ENCODE data around the gene CPEB1. TPM values are rescaled to one million over a fixed set of nuclear protein-coding genes. Genes with fewer than 3 reads are reported as not detected.

CPEB1 gene
- total RNA-seq, 1 experiment from 2014 or later, result 1.0 TPM

DNA sequence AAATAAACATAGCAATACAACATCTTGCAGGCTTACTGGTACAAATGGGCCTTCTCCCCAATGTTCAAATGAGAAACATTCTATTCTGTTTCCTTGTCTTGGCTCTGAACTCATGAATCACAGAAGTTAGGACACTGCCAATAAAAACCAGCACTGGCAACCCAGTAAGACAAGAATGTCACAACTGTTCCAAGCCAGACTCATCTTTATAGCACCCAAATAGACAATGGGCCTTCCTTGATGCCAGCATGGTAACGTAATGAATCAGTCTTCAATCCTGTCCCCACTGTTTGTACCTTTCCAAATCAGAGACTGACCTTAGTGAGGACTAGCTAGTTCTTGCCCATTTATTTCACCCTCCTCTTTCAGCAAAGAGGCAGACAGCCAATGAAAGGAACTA lies 92.8 kb downstream of the CPEB1 start:
- no peak overlapping the region for H3K4me3 Mint-ChIP-seq
- peaks cover 38% of the 10 kb centered on the region for H3K27me3 Mint-ChIP-seq (ENCODE audit: low read depth)
- Histone ChIP-seq H4K8ac (replicated peaks; ENCODE audit: insufficient read length, low read depth, low read length) (no peak overlapping the region), H3K9me3 (ENCODE audit: control insufficient read depth, low read depth, low read length) (no peaks in the 10 kb centered on the region), H3T11ph (ENCODE audit: low read length) (no peak overlapping the region), H2BK12ac (ENCODE audit: insufficient read length, low read depth, low read length) (no peak overlapping the region), H3K79me2 (ENCODE audit: insufficient read depth, low read length) (no peaks in the 10 kb centered on the region), H3K23ac (ENCODE audit: insufficient read length, low read depth, low read length) (no peak overlapping the region), H3K27ac (ENCODE audit: insufficient read length, low read depth, low read length) (no peak overlapping the region), H3K4me2 (ENCODE audit: insufficient read depth, insufficient read length, low read length) (no peak overlapping the region), H2AFZ (ENCODE audit: low read length) (no peak overlapping the region), H3K79me1 (ENCODE audit: insufficient read depth, low read depth, low read length, poor library complexity, severe bottlenecking) (no peaks in the 10 kb centered on the region), H3K14ac (ENCODE audit: insufficient read depth, low read length) (no peak overlapping the region), H3K4me1 (ENCODE audit: insufficient read depth, low read length) (0 out of 2 replicates have a peak, but pooled peaks cover 4% of the 10 kb centered on the region), H3K56ac (ENCODE audit: insufficient read length, low read depth, low read length) (no peak overlapping the region), H2BK20ac (ENCODE audit: low read depth, low read length, poor library complexity, severe bottlenecking) (no peak overlapping the region), H2BK5ac (ENCODE audit: insufficient read length, low read length) (no peak overlapping the region), H4K5ac (ENCODE audit: insufficient read length, low read depth, low read length) (no peak overlapping the region), H3K27me3 (ENCODE audit: insufficient read depth, low read length) (no peaks in the 10 kb centered on the region; the same call in 1 of the 2 replicates), H2BK120ac (ENCODE audit: low read depth, low read length, poor library complexity, severe bottlenecking) (no peak overlapping the region), H2BK15ac (ENCODE audit: low read depth, low read length) (no peak overlapping the region), H2AK5ac (ENCODE audit: insufficient read length, low read length) (no peak overlapping the region), H3K18ac (ENCODE audit: insufficient read length, low read depth, low read length) (no peak overlapping the region), H4K20me1 (ENCODE audit: control insufficient read depth, insufficient read depth, insufficient read length) (no peaks in the 10 kb centered on the region), H3K9ac (ENCODE audit: extremely low read depth, insufficient read length, low read length) (no peak overlapping the region), H4K91ac (ENCODE audit: insufficient read length, low read depth, low read length) (no peak overlapping the region), H3K23me2 (ENCODE audit: insufficient read length, low read depth, low read length, poor library complexity, severe bottlenecking) (no peaks in the 10 kb centered on the region), H3K4ac (ENCODE audit: low read depth, low read length) (no peak overlapping the region)
- H3K9me3 Mint-ChIP-seq, result no peaks in the 10 kb centered on the region
- no peak overlapping the region for H3K27ac Mint-ChIP-seq
- peaks cover 16 to 20% of the 10 kb centered on the region in 2 experiments for H3K4me1 Mint-ChIP-seq
- no CpG with 5 or more reads among the region's 1 CpG for WGBS (ENCODE audit: extremely low coverage, insufficient read length, low lambda C conversion rate)
- DNase-seq, result no peak
- no peak for TF ChIP-seq CTCF (conservative IDR thresholded peaks at IDR 0.05)
- no peaks in the 10 kb centered on the region for H3K36me3 Mint-ChIP-seq (ENCODE audit: insufficient read depth in 1 of 3, low read depth in 3 of 3)

All from H9 (cell line).